Hematopoietic multipotent progenitor cell treated with erythropoietin and hydrocortisone succinate and interleukin-3 and kit ligand, for 8 days (in vitro differentiated cells): ENCODE data around the gene DOCK4.
"Not testable (repeated sequence)": the region's sequence is repeated elsewhere in the genome, so short reads cannot be mapped to it uniquely, and the experiment has no call there.

Source experiments
- DNase-seq: peaks from one replicate; pipeline ENCODE4 v3.0.0-alpha.2; 2015

The DOCK4 gene

GRCh38 chr7:111937163-111937562 is 269.0 kb downstream of the DOCK4 start:
- DNase-seq: no peak

GRCh38 chr7:111933609-111934008 is 272.6 kb downstream of the DOCK4 start:
- DNase-seq: no peak

GRCh38 chr7:111931958-111932357 is 274.2 kb downstream of the DOCK4 start:
- DNase-seq: no peak

DNA sequence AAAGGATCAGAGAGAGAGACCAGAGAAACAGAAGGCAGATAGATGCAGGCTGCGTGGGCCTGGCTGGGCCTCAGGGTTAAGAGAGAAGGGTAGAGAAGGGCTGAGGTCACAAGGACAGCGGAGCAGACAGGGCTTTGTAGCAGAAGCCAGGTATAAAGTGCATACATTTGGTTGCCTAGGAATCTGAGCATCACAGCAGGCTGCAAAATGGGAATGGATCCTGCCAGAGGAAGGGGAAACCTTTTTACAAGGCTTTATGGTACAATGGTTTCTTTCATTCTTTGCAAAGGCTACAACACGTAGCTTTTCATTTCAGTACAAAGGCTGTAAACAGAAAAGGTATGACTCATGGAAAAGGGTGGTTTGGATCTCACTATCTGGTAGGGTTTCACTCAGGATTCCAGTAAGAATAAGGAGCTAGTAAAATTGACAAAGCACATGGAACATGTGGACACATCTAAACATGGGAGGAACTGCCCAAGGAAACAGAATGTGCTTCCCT is 275.1 kb downstream of the DOCK4 start:
- DNase-seq: no peak

- DNase-seq: no peak
These were observed 276.9 kb downstream of the DOCK4 start for GRCh38 chr7:111929264-111929663.

GRCh38 chr7:111927353-111928019 is 278.7 kb downstream of the DOCK4 start:
- DNase-seq: no peak

GRCh38 chr7:111920329-111920728 is 285.9 kb downstream of the DOCK4 start:
- DNase-seq: no peak

- no peak for DNase-seq
These were observed 286.5 kb downstream of the DOCK4 start for GRCh38 chr7:111919631-111920179.

- no peak for DNase-seq
These were observed 287.0 kb downstream of the DOCK4 start for GRCh38 chr7:111919164-111919563.

- no peak for DNase-seq
These were observed 287.7 kb downstream of the DOCK4 start for GRCh38 chr7:111918461-111918860.

- not testable (repeated sequence) for DNase-seq
These were observed 288.8 kb downstream of the DOCK4 start for GRCh38 chr7:111917404-111917803.

DNA sequence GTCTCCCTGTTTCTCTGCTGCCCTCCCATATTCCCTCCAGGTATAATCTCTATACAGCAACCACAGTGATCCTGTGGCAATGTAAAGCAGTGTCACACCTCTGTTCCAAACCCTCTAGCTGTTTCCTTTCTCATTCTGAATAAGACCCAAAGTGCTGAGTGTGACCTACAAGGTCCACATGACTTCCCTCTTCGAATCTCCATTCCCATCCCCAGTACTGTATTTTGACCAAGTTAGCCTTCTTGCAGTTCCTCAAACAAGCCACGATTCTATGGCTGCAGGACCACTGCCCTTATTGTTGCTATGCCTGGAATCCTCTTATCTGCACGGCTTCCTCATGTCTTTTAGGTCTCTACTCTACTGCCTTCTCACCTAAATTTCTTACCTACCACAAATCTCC is 291.9 kb downstream of the DOCK4 start:
- DNase-seq: no peak

DNA sequence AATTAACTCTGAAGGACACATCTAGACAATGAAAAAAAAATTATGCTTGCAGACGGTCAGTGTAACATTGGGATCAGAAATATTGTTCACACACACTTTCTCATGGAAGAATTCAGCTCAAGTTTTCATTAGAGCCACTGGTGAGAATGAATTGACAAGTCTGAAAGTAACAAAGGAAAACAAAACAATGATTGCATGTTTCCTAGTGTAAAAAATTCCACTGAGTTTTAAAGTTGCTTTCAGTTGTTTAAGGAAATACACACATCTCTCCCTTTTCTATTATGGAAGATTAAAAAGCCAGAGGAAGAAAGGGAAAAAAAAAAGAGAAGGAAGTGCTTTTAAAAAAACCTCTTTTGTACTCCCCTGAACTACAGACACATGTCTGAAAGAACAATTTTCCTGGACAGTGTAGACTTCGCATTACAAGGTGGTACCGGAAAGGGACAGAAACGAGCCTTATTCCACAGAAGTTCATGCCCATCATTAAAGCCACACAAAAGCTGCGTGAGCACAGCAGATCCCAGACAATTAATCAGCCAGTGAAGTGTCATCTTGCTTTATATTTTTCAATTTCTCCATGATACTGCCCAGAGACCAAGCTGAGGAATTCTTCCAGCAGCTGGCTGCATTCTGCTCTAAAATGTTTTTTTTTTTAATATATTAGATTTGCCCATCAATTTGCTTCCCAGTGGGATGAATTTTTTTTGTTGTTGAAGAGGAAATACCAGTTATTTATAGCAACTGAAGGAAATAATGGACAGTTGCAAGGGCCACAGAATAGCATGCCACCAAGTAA is 294.8 kb downstream of the DOCK4 start:
- DNase-seq: no peak

- DNase-seq: no peak
These were observed 295.5 kb downstream of the DOCK4 start for GRCh38 chr7:111910656-111911055.

DNA sequence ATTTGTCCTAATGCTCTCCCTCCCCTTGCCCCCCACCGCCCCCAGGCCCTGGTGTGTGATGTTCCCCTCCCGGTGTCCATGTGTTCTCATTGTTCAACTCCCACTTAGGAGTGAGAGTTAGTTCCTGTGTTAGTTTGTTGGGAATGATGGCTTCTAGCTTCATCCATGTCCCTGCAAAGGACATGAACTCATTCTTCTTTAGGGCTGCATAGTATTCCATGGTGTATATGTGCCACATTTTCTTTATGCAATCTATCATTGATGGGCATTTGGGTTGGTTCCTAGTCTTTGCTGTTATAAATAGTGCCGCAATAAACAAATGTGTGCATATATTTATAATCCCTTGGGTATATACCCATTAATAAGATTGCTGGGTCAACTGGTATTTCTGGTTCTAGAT is 297.5 kb downstream of the DOCK4 start:
- DNase-seq: not testable (repeated sequence)

DNA sequence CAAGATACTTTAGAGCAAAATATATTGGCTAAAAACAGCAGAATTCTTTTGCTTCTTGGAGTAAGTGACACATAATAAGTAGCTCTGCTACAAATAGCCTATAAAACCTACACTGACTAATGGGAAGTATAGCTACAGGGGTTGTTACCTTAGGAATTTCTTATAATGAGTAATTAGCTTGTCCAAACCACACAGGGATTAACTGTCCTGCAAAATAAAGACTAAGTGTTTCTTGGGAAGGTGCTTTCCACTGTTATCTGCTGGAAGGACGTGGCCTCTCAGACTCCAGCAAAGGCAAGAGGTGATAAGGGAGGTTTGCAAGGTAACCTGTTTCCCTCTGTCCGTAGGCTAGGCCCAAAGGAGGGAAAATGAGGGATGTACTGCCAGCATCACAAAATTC is 302.4 kb downstream of the DOCK4 start:
- DNase-seq: no peak

GRCh38 chr7:111903016-111903415 is 303.2 kb downstream of the DOCK4 start:
- no peak for DNase-seq

DNA sequence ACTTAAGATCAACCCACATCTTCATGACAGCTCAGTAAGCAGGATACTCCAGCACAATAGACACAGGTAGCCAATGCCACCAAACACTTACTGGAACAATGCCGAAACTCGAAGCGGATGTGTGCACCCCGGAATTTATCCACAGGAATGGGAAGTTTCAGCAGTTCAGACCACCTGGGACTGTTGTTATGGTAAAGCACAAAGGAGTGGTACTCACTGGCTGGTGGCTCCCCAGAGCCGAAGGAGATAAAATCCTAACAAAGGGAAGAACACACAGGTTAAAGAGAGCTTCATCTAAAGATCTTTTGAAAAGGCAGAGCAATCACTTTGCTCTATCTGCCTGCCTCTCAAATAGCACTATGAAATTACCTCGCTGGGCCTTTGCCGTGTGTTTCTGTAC is 305.9 kb downstream of the DOCK4 start:
- DNase-seq: no peak

DNA sequence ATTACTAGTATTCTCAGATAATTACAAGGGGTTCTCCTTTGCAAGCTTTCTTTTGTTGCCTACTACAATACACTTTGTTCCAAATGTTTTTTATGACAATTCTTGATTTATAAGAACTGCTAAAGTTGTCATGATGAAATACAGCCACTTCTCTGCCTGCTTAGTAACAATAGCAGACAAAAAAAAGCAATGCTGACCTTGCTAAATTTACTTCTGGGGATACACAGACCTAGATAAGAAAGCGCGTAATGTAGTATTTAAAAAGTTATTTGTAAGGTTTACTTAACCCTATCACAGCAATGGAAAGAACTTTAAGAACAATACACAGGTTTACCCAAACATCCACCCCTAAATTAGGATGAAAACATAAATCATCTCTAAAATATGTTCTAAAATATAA is 311.1 kb downstream of the DOCK4 start:
- no peak for DNase-seq

DNA sequence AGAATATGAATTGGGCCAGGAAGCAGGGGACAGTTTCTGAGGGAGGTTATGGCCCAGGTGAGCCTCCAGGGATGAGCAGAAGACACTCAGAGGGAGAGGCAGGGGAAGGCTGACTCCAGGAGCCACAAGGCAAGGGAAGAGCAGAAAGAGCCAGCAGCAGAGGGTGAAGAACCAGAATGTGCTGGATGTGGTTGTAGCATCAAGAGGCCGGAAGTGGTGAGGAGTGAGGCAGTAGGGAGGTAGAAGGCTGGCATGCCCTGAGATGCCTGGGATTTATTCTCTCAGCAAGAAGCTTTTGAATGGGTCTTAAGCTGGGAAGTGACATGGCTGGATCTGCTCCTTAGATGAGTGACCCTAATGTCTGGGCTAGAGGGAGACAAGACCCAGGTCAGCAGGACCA is 311.7 kb downstream of the DOCK4 start:
- no peak for DNase-seq

DNA sequence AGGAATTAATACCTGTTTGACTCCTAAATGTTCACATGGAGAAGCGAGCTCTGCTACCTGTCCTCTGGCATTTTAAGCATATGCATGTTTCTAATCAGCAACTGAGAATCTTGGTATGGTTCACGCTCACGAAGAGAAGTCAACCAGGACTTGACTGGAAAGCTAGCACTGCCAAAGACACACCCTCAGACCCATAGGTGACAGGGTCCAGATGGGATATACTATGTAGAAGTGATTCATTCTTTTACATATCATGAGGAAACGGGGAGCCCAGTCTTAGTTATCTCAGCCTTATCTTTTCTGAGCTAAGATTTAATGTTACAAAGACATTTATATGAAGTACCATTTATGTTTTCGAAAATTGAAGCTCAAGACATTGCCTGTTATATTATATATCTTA is 313.0 kb downstream of the DOCK4 start:
- DNase-seq: no peak

GRCh38 chr7:111892588-111892987 is 313.6 kb downstream of the DOCK4 start:
- no peak for DNase-seq

GRCh38 chr7:111887734-111888133 is 318.5 kb downstream of the DOCK4 start:
- DNase-seq: no peak

- DNase-seq: no peak
These were observed 320.0 kb downstream of the DOCK4 start for GRCh38 chr7:111886233-111886632.
